IPS DF 4.7 (cell line): ENCODE results near the gene NAALADL2.

Experiments used
- DNase-seq: peaks from one replicate; pipeline ENCODE4 v3.0.0-alpha.2; 2013; ENCODE audit warnings: low spot score; ENCODE audit errors: extremely low read depth

The NAALADL2 gene

GRCh38 chr3:174960898-174961297 lies 101.8 kb downstream of the NAALADL2 start:
- no peak for DNase-seq

GRCh38 chr3:174973465-174973864 lies 114.3 kb downstream of the NAALADL2 start:
- no peak for DNase-seq

DNA sequence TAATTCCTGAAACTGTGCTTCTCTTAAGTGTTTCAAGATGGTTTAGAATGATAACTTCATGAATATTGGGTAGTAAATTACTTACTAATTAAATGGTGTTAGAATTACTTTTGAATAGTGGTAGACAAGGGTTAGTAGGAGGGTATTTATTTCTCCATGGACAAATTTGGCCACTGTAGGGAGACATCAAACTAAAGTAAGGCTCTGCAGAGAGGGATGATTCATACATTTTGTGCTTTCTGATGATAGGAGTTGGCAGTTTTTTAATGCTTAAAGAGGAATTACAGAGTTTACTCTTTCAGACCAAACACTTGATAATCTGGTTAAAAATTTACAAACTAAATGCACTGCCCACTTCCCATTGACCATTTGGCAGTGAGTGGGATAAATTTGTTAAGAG lies 127.6 kb downstream of the NAALADL2 start:
- no peak for DNase-seq

DNA sequence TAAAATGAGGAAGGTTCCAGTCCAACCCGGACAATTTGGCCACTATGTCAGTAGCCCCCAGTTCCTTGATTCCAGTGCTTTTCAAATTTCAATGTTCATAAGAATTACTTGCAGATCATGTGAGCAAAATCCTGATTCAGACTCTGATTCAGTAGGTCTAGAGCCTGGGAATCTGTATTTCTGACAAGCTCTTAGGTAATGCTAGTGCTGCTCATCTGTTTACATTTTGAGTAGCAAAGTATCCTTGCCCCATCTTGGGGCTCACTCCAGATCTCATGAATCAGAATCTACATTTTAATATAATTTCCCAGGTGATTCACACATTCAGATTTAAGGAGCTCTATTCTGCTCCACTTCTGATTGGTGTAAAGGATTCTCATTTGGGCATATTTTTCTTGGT lies 142.0 kb downstream of the NAALADL2 start:
- no peak for DNase-seq

- no peak for DNase-seq
These were observed 143.6 kb downstream of the NAALADL2 start for GRCh38 chr3:175002732-175003143.

GRCh38 chr3:175003590-175003989 lies 144.5 kb downstream of the NAALADL2 start:
- DNase-seq, result no peak

DNA sequence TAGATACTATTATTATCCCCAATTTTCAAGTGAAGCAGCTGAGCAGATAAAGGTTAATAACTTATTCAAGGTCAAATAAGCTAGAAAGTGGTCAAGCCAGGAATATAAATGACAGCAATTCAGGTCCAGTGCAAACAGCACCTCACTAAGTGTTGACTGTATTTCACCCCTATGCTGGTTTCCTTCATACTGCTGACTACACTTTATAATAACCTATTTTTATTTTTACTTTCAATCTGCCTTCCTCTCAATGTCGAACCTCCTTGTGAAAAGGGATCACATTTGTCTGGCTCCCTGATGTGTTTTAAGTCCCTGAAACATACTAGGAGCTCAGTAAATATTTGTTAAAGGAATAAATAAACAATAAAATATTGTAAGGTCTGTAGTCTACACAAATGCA lies 146.1 kb downstream of the NAALADL2 start:
- DNase-seq, result no peak

GRCh38 chr3:175005881-175006280 lies 146.7 kb downstream of the NAALADL2 start:
- DNase-seq, result no peak

- DNase-seq, result no peak
These were observed 148.2 kb downstream of the NAALADL2 start for GRCh38 chr3:175007306-175007705.

GRCh38 chr3:175009295-175009694 lies 150.2 kb downstream of the NAALADL2 start:
- no peak for DNase-seq

- DNase-seq, result no peak
These were observed 156.0 kb downstream of the NAALADL2 start for GRCh38 chr3:175015056-175015635.

DNA sequence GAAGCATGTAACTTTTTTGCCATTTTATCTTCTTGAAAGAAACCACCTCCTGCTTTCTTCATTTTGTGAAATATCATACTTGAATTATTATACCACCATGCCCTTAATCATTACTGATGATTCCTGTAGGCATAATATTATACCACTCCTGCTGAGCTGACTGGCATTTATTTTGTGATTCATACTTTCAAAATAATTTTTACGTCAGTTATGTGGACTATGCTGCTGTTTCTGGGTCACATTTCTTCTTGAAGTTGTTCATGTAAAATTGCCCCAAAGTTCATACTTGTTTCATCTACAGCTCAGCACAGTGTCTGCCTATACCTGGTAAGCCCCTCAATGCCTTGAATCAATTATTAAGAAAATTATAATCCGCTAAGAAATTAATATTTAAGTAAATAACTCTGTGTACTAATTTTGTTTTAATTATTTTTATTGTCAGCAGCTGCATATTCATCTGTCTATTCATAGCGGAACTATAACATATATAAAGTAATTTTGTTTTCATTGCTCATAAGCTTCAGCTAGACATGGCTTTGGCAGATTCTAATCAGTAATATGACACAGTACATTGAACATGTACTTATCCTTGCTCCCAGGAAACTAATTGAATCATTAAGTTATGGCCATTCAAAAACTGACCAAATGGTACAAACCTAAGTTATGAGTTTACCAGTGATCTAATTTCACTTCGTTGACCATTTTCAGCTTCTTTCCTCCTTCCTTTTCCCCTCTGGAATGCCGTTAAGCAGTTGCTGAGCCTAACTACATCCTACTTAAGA lies 160.0 kb downstream of the NAALADL2 start:
- DNase-seq, result no peak

DNA sequence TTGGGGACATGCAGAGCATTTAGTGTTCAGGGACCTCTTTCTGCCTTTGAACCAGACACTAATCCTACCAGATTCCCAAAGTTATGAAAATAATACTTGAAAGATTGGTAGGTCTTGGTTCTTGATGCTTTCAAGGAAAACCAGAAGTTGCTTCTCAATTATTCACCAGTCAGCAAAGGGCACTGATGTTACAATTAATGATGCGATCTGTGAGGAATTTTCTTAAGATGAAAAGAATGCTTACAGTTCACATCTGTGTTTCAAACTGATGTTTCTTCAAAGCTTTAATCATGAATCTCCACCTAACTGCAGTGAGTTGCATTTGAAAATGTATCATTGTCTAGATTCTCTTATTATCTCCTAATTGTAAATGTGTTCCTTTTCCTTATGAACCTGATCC lies 161.0 kb downstream of the NAALADL2 start:
- no peak for DNase-seq

- no peak for DNase-seq
These were observed 170.7 kb downstream of the NAALADL2 start for GRCh38 chr3:175029828-175030227.

DNA sequence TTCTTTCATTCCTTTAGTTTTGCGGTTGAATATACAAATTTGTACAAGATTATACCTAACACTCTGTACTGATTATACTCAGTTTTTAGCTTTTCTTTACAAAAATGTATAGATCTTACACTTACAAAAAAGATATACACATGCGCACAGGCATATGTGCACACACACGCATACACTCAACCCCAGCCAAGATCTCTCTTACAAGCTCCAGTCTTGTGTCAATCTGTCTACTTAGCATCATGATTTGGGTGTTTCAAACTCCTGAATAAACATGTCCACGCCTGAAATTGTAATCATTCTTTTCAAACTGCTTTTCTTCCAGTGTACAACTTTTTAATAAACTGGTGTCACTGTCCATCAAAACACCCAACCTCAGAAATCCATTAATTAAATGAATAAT lies 180.7 kb downstream of the NAALADL2 start:
- DNase-seq, result no peak

- no peak for DNase-seq
These were observed 182.2 kb downstream of the NAALADL2 start for GRCh38 chr3:175041369-175041768.

DNA sequence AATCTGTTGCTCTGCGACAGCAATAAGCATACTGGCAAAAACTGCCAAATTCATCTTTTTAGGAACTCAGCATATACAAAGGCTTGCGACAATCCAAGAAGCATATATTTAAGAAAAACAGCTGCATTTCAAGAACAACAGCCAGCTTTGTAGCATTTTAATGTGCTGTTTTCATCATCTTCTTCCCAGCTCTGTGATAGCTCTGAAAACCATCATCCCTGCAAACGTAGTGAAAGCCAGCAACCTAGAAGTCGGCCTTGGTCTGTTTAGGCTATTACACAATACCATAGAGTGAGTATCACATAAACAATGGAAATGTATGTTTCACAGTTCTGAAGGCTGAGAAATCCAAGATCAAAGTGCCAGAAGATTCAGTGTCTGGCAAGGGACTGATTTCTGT lies 187.5 kb downstream of the NAALADL2 start:
- no peak for DNase-seq

DNA sequence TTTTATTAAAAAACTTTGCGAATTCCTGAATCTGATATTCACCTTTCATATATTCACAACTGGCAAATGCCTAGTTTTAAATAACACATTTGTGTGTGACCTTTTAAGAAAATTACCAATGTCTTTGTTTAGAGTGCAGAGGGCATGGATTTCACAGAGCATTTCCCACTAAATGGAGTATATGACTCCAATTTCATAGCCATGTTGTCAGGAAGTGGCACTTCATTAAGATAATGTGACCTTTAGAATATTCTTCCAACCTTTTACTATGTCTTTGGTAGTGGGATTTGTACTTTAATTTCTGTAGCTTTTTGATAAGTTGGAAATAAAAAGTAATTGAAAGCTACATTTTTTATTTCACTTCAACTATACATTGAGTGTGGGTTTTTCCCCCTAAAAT lies 188.7 kb downstream of the NAALADL2 start:
- no peak for DNase-seq

- DNase-seq, result no peak
These were observed 198.3 kb downstream of the NAALADL2 start for GRCh38 chr3:175057401-175057800.

DNA sequence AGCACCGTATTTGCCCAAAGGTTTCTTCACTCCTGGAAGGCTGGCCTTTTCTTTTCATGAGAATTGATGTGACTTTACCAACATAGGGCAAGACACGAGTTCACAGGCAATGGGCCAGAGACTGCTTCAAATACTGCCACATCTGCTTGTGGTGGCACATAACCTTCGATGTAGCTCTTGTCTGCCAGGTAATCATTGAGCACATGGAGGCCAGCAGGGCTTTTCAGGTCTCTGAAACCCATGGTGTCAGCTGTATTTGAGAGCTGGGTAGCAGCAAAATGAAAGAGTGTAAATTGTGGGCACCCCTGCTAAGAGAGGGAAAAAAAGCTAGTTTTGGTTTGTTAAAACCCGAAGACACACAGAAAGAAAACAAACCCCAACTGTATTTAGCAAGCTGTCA lies 200.7 kb downstream of the NAALADL2 start:
- no peak for DNase-seq

- no peak for DNase-seq
These were observed 206.4 kb downstream of the NAALADL2 start for GRCh38 chr3:175065497-175065896.

GRCh38 chr3:175066617-175067415 lies 207.7 kb downstream of the NAALADL2 start:
- no peak for DNase-seq
